Smooth muscle cell (in vitro differentiated cells): ENCODE measurements around the gene MTR. TPM values are rescaled to one million over a fixed set of nuclear protein-coding genes. Genes with fewer than 3 reads are reported as not detected.

Experiments
- DNase-seq: peaks from one replicate; lab custom pipeline; 2025; ENCODE audit not compliant: unreplicated experiment; lab: John Stamatoyannopoulos, UW
- H2AFZ ChIP-seq: fragments of 200-600 bp; sonication (generic); 2 replicates; pipeline ENCODE4 v1.6.0; 2016; ENCODE audit warnings: antibody characterized with exemption, low read depth, mild to moderate bottlenecking
- H3F3A ChIP-seq: fragments of 200-600 bp; sonication (generic); 2 replicates; pipeline ENCODE4 v1.6.0; 2017; ENCODE audit warnings: antibody characterized with exemption, low read depth
- H3K27ac ChIP-seq: fragments of 200-600 bp; sonication (generic); 2 replicates; pipeline ENCODE4 v1.5.1; 2016; ENCODE audit warnings: low read depth, mild to moderate bottlenecking
- H3K27me3 ChIP-seq: fragments of 200-600 bp; sonication (generic); 2 replicates; pipeline ENCODE4 v1.6.1; 2016; ENCODE audit warnings: low read depth, mild to moderate bottlenecking
- H3K36me3 ChIP-seq: fragments of 200-600 bp; sonication (generic); 2 replicates; pipeline ENCODE4 v1.5.1; 2016; ENCODE audit warnings: low read depth
- H3K4me1 ChIP-seq: fragments of 200-600 bp; sonication (generic); 2 replicates; pipeline ENCODE4 v1.5.1; 2016; ENCODE audit warnings: low read depth
- H3K4me2 ChIP-seq: fragments of 200-600 bp; sonication (generic); 2 replicates; pipeline ENCODE4 v1.6.0; 2016; ENCODE audit warnings: mild to moderate bottlenecking
- H3K4me3 ChIP-seq: fragments of 200-600 bp; sonication (generic); 2 replicates; pipeline ENCODE4 v1.5.1; 2016; ENCODE audit warnings: mild to moderate bottlenecking
- H3K79me2 ChIP-seq: fragments of 200-600 bp; sonication (generic); 2 replicates; pipeline ENCODE4 v1.6.0; 2016; ENCODE audit warnings: low read depth, mild to moderate bottlenecking
- H3K9ac ChIP-seq: fragments of 200-600 bp; sonication (generic); 2 replicates; pipeline ENCODE4 v1.6.0; 2016; ENCODE audit warnings: low read depth
- H3K9me3 ChIP-seq: fragments of 200-600 bp; sonication (generic); replicated peaks from 2 replicates; pipeline ENCODE4 v1.5.1; 2016; ENCODE audit warnings: low read depth
- H4K20me1 ChIP-seq: fragments of 200-600 bp; sonication (generic); 2 replicates; pipeline ENCODE4 v1.6.0; 2016; ENCODE audit warnings: low read depth
- WGBS: methylation state at CpG from one replicate; pipeline ENCODE4 v1.1.7; 2016; ENCODE audit warnings: low lambda C conversion rate; 5-methylcytosine and 5-hydroxymethylcytosine counted together
- polyA plus RNA-seq: library from polyadenylated mRNA; unstranded; fragments of >200 nt; fragmentation: Nextera tagmentation; extraction: Ambion mirVana; gene quantifications from 2 replicates; pipeline ENCODE4 v1.2.1, GENCODE V29; 2016
- total RNA-seq: library from RNA; depleted of rRNA; stranded (reverse); fragments of >200 nt; gene quantifications from 2 replicates; pipeline ENCODE4 v1.2.3, GENCODE V29; 2014
- TF ChIP-seq, protein P1 (sequence below): fragments of 200-600 bp; sonication (generic); IDR thresholded peaks from 2 replicates; pipeline ENCODE4 v1.5.1; 2017; ENCODE audit warnings: borderline replicate concordance, mild to moderate bottlenecking, antibody characterized with exemption; ENCODE audit not compliant: insufficient read depth, poor library complexity, severe bottlenecking

Gene MTR
- total and polyA plus RNA-seq, 2 experiments from 2014 or later, result 10.7 to 18.3 TPM

DNA sequence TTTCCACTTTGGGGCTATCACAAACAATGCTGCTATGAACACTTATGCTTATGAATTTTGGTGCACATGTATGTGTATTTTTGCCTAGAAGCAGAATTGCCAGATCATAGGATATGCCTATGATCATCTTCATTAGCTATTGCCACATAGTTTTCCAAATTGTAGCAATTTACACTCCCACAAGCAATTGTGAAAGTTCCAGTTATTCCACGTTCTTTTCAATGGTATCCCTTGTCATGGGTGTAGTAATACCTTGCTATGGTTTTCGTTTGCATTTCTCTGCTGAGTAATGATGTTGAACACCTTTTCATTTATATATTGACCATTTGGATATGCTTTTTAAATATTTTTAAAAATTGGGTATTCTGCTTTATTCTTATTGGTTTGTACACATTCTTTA lies 82.6 kb downstream of the MTR start:
- WGBS, result 92% methylated on average over 2 of the region's 2 CpGs
- Histone ChIP-seq H3K27me3 (no peaks in the 10 kb centered on the region), H3K9ac (no peak overlapping the region), H3K9me3 (no peaks in the 10 kb centered on the region), H3K79me2 (no peaks in the 10 kb centered on the region), H3K4me3 (no peak overlapping the region), H4K20me1 (peaks cover 28% of the 10 kb centered on the region), H3K36me3 (peaks cover 10% of the 10 kb centered on the region), H3K4me2 (no peak overlapping the region), H3F3A (no peaks in the 10 kb centered on the region), H3K4me1 (no peaks in the 10 kb centered on the region), H2AFZ (no peak overlapping the region), H3K27ac (no peak overlapping the region)
- DNase-seq, result no peak
- TF ChIP-seq, protein P1, sequence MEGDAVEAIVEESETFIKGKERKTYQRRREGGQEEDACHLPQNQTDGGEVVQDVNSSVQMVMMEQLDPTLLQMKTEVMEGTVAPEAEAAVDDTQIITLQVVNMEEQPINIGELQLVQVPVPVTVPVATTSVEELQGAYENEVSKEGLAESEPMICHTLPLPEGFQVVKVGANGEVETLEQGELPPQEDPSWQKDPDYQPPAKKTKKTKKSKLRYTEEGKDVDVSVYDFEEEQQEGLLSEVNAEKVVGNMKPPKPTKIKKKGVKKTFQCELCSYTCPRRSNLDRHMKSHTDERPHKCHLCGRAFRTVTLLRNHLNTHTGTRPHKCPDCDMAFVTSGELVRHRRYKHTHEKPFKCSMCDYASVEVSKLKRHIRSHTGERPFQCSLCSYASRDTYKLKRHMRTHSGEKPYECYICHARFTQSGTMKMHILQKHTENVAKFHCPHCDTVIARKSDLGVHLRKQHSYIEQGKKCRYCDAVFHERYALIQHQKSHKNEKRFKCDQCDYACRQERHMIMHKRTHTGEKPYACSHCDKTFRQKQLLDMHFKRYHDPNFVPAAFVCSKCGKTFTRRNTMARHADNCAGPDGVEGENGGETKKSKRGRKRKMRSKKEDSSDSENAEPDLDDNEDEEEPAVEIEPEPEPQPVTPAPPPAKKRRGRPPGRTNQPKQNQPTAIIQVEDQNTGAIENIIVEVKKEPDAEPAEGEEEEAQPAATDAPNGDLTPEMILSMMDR, result no peak

GRCh38 chr1:236880209-236880608 lies 85.1 kb downstream of the MTR start:
- WGBS, result 95% methylated on average over 6 of the region's 6 CpGs
- no peak overlapping the region for H3K4me2 ChIP-seq
- no peak for DNase-seq

GRCh38 chr1:236882678-236883077 lies 87.6 kb downstream of the MTR start:
- Histone ChIP-seq H4K20me1 (no peaks in the 10 kb centered on the region), H3K4me3 (no peak overlapping the region), H3K4me2 (no peak overlapping the region), H3F3A (no peaks in the 10 kb centered on the region), H3K36me3 (no peaks in the 10 kb centered on the region), H3K4me1 (no peaks in the 10 kb centered on the region), H3K9ac (no peak overlapping the region), H3K27ac (no peak overlapping the region), H2AFZ (no peak overlapping the region), H3K79me2 (no peaks in the 10 kb centered on the region), H3K9me3 (no peaks in the 10 kb centered on the region), H3K27me3 (no peaks in the 10 kb centered on the region)
- TF ChIP-seq, protein P1, result no peak
- WGBS, result 79% methylated on average over 4 of the region's 4 CpGs
- DNase-seq, result no peak

More at GRCh38 chr1:236880209-236880608, 85.1 kb downstream of the MTR start:
- H3K79me2 ChIP-seq, result no peaks in the 10 kb centered on the region
- no peak overlapping the region for H3K9ac ChIP-seq
- no peaks in the 10 kb centered on the region for H3K4me1 ChIP-seq
- H3K27me3 ChIP-seq, result no peaks in the 10 kb centered on the region
- no peak overlapping the region for H3K27ac ChIP-seq
- H3K36me3 ChIP-seq, result peaks cover 4% of the 10 kb centered on the region
- no peaks in the 10 kb centered on the region for H3K9me3 ChIP-seq
- no peak overlapping the region for H3K4me3 ChIP-seq
- TF ChIP-seq, protein P1, result no peak
- peaks cover 8% of the 10 kb centered on the region for H4K20me1 ChIP-seq
- H3F3A ChIP-seq, result no peaks in the 10 kb centered on the region
- no peak overlapping the region for H2AFZ ChIP-seq

DNA sequence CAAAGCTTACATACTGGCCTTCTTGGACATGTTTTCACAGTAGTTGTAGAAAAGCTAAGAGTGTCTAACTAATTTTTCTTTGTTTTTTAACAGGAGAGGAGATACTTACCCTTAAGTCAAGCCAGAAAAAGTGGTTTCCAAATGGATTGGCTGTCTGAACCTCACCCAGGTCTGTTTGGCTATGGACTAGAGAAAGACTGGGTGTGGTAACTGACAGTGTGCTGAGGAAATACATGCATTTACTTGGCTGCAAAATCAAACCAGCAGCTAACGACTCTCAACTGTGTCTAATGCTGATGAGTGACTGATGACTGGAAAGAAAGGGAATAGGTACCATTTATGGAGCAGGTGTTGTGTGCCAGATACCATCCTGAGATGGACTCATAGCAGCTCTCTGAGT lies 91.1 kb downstream of the MTR start:
- Histone ChIP-seq H3F3A (peaks cover 1% of the 10 kb centered on the region), H3K27me3 (no peaks in the 10 kb centered on the region), H3K9ac (no peak overlapping the region)

More for the DNA sequence above, 91.1 kb downstream of the MTR start:
- no peak for DNase-seq
- WGBS, result 100% methylated on average over 1 of the region's 1 CpG
- TF ChIP-seq, protein P1, result no peak
- Histone ChIP-seq H3K79me2 (no peaks in the 10 kb centered on the region), H3K4me3 (no peak overlapping the region), H2AFZ (no peak overlapping the region), H3K27ac (no peak overlapping the region), H3K4me2 (no peak overlapping the region), H3K9me3 (no peaks in the 10 kb centered on the region), H4K20me1 (no peaks in the 10 kb centered on the region), H3K36me3 (no peaks in the 10 kb centered on the region), H3K4me1 (no peaks in the 10 kb centered on the region)
